Spinal cord (tissue), 10 donors: Measurements from ENCODE around the gene CD2. TPM values are rescaled to one million over a fixed set of nuclear protein-coding genes. Genes with fewer than 3 reads are reported as not detected.
"Not testable (repeated sequence)": the region's sequence is repeated elsewhere in the genome, so short reads cannot be mapped to it uniquely, and the experiment has no call there.

Experiments used
- DNase-seq, 6 donors: peaks; one replicate each; pipeline versions ENCODE4 v3.0.0 to v3.0.0-alpha.2; 2013 to 2015; ENCODE audit warnings: low spot score in 6 of 6, low read depth in 4 of 6
- H3K27ac ChIP-seq: one replicate; pipeline ENCODE4 v1.5.1; 2013; ENCODE audit warnings: low read depth, low read length, control low read depth
- H3K27me3 ChIP-seq: one replicate; pipeline ENCODE4 v1.6.1; 2013; ENCODE audit warnings: low read length; ENCODE audit not compliant: control insufficient read depth, insufficient read depth
- H3K36me3 ChIP-seq: one replicate; pipeline ENCODE4 v1.6.1; 2013; ENCODE audit warnings: low read length; ENCODE audit not compliant: control insufficient read depth, insufficient read depth
- H3K4me1 ChIP-seq: one replicate; pipeline ENCODE4 v1.6.1; 2013; ENCODE audit warnings: low read length; ENCODE audit not compliant: control insufficient read depth, insufficient read depth
- H3K4me3 ChIP-seq: one replicate; pipeline ENCODE4 v1.5.1; 2013; ENCODE audit warnings: low read depth, low read length, control low read depth
- H3K9me3 ChIP-seq: one replicate; pipeline ENCODE4 v1.6.1; 2013; ENCODE audit warnings: low read length; ENCODE audit not compliant: control insufficient read depth, insufficient read depth
- WGBS: methylation state at CpG from one replicate; pipeline ENCODE4 v1.1.5; 2013; ENCODE audit warnings: missing lambda C conversion rate; ENCODE audit not compliant: insufficient coverage; 5-methylcytosine and 5-hydroxymethylcytosine counted together
- polyA plus RNA-seq, 2 donors: library from polyadenylated mRNA; unstranded; fragments of 120-200 nt; gene quantifications; one replicate each; pipeline ENCODE4 v1.2.1, GENCODE V29; 2013; ENCODE audit not compliant: insufficient read length in 2 of 2
- total RNA-seq, 2 donors: library from RNA; depleted of rRNA in 1 of 2; stranded (reverse); fragments of 120-200 nt in 1 of 2; fragments of >200 nt in 1 of 2; gene quantifications; one replicate each; pipeline versions ENCODE4 v1.2.3 to v1.2.4, GENCODE V29; 2013 to 2014
- donor health status: healthy.

CD2 gene
- total and polyA plus RNA-seq, 4 donors: not detected

DNA sequence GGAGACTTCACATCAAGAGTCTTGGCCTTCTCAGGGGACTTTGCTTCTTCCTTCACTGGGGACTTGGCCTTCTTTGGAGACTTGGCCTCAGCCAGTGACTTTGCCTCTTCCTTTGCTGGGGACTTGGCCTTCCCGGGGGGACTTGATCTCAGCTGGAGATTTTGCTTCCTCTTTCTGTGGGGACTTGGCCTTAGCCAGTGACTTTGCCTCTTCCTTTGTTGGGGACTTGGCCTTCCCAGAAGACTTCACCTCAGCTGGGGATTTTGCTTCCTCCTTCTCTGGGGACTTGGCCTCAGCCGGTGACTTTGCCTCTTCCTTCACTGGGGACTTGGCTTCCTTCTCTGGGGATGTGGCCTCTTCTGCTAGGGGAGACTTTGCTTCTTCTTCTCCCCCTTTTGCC is 13.5 kb upstream of the CD2 start:
- Histone ChIP-seq H3K36me3 (no peaks in the 10 kb centered on the region), H3K4me1 (peaks cover 3% of the 10 kb centered on the region)
- 68% methylated on average over 2 of the region's 2 CpGs for WGBS

DNA sequence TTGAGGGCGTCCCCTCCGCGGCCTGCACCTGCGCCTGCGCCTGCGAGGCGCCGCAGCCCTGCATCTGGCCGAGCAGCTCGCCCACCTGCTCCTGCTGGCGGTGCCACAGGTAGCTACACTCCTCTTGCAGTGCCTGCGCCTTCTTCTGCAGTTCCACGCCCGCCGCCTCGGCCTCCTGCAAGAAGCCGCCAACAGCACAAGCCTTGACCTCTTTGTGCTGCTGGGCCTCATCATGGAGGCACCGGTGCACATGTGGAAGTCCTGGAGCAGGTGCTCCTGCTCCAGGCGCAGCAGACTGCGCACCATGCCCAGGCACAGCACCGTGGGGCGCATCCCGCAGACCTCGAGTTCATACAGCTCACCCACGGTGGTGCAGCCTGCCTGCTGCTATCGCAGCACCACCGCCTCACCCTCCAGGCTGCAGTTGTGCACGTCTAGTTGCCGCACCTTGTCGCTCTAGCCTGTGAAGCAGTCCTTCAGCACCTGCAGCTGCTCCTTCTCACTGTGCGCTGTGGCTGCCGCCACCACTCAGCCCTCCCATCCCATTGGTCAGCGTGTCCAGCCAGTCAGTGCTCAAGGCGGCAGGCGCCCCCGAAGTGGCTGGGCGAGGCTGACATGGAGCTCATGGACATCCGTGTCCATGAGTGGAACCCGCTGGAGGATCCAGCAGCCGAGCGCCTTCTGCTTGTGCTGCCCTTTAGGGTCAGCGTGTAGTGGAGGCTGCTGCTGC is 12.2 kb upstream of the CD2 start:
- no peak overlapping the region for H3K27ac ChIP-seq
- no peaks in the 10 kb centered on the region for H3K27me3 ChIP-seq
- H3K36me3 ChIP-seq: no peaks in the 10 kb centered on the region
- H3K9me3 ChIP-seq: peaks cover 10% of the 10 kb centered on the region
- no peak overlapping the region for H3K4me3 ChIP-seq
- peaks cover 3% of the 10 kb centered on the region for H3K4me1 ChIP-seq
- no peak for DNase-seq
- WGBS: 97% methylated on average over 42 of the region's 42 CpGs

More for the DNA sequence above, 13.5 kb upstream of the CD2 start:
- Histone ChIP-seq H3K4me3 (no peak overlapping the region), H3K27me3 (no peaks in the 10 kb centered on the region), H3K9me3 (peaks cover 10% of the 10 kb centered on the region), H3K27ac (no peak overlapping the region)
- no peak for DNase-seq

DNA sequence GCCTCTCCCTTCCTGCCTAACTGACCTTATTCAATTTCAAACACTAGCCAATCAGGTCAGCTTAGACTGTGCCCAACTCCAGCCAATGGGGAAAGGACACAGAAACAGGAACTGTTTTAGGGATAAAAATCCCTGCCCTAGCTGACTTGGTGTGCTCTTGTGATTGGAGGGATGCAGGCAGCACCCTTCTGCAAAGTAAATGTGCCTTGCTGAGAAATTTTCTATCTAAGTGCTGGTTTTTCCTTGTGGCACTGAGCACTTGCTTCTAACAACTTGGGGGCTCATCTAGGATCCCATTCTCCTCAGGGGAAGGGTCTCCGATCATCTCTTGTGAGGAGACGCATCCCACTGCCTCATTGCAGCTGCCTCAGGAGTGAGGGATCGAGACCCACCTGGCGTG is 10.7 kb upstream of the CD2 start:
- no peak overlapping the region for H3K27ac ChIP-seq
- 95% methylated on average over 4 of the region's 4 CpGs for WGBS

DNA sequence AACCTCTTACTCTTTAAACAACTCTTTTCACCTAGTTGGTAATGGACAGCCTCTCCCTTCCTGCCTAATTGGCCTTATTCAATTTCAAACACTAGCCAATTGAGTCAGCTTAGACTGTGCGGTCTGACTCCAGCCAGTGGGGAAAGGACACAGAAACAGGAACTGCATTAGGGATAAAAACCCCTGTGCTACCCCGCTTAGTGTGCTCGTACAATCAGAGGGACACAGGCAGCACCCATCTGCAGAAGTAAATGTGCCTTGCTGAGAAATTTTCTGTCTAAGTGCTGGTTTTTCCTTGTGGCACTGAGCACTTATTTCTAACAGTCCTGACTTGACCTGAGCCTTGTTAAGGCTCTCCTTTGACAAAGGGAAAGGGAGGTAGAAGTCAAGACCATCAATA is 6.0 kb upstream of the CD2 start:
- no peak overlapping the region for H3K27ac ChIP-seq
- no peaks in the 10 kb centered on the region for H3K4me1 ChIP-seq
- no peaks in the 10 kb centered on the region for H3K36me3 ChIP-seq
- no peaks in the 10 kb centered on the region for H3K27me3 ChIP-seq
- peaks cover 9% of the 10 kb centered on the region for H3K9me3 ChIP-seq
- H3K4me3 ChIP-seq: no peak overlapping the region
- WGBS: 83% methylated on average over 3 of the region's 3 CpGs
- no peak for DNase-seq

More for the DNA sequence above, 10.7 kb upstream of the CD2 start:
- no peaks in the 10 kb centered on the region for H3K36me3 ChIP-seq
- no peaks in the 10 kb centered on the region for H3K27me3 ChIP-seq
- H3K4me3 ChIP-seq: no peak overlapping the region
- H3K4me1 ChIP-seq: peaks cover 3% of the 10 kb centered on the region
- no peak for DNase-seq
- H3K9me3 ChIP-seq: peaks cover 10% of the 10 kb centered on the region

DNA sequence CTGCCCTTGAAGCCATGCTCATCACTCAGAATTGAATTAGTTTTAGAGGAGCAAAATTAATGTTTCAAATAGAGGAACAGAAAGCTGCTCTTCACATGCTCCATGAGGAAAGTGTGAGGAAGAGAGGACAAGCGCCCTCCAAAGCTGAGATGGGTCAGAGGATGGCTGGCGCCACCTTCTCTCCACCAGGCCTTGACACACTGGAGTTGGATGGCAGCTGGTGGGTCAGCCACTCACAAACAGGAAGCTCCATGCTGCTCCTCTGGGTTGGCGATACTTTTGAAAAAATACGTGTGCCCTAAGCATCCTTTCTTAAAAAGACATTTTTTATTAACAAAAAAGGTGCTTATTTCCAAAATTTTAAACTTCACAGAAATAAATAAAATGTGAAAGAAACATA is 3.1 kb upstream of the CD2 start:
- WGBS: 96% methylated on average over 2 of the region's 4 CpGs
- H3K36me3 ChIP-seq: no peaks in the 10 kb centered on the region
- H3K27ac ChIP-seq: no peak overlapping the region
- H3K4me1 ChIP-seq: no peaks in the 10 kb centered on the region
- H3K9me3 ChIP-seq: no peaks in the 10 kb centered on the region
- no peaks in the 10 kb centered on the region for H3K27me3 ChIP-seq
- H3K4me3 ChIP-seq: no peak overlapping the region
- DNase-seq: no peak

DNA sequence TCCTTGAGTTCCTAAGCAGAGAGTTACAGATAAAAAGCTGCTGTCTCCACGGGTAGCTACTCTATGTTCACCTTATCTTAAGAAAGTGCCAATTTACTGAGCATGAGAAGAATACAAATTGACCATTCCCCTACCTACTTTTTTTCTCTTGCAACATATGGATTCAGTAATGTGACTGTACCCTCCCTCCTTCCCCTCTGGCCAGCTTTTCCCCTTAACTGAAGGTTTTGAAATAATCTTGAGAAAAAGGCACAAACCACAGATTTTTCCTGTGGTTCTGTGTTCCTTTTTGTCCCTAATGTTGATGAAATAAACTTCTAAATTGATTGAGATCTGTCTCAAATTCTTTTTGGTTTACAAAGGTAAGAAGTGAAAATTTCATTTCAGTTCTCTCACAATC is 2.6 kb upstream of the CD2 start:
- Histone ChIP-seq H3K27ac (no peak overlapping the region), H3K4me1 (no peaks in the 10 kb centered on the region), H3K9me3 (no peaks in the 10 kb centered on the region), H3K36me3 (no peaks in the 10 kb centered on the region), H3K27me3 (no peaks in the 10 kb centered on the region), H3K4me3 (no peak overlapping the region)
- no peak for DNase-seq
- WGBS: 11% methylated on average over 1 of the region's 1 CpG

DNA sequence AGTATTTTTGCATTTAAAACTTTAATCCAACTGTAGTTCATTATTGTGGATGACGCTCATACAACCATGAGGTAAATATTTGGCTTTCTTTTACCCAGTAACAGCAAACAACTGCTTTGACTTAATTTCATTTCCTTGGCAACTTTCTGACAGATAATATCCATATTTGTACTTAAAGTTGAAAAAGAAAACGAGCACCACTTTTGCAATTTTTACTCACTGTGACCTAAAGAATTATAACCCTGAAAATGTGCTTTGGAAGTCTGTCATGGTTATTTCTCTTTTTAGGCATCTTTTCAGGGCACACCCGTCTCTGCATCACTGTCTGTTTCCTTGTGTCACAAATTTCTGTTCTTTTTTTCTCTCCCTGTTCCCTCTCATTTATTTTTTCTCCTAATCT is 918 bp upstream of the CD2 start:
- no peak overlapping the region for H3K27ac ChIP-seq
- no CpG with 5 or more reads among the region's 3 CpGs for WGBS

DNA sequence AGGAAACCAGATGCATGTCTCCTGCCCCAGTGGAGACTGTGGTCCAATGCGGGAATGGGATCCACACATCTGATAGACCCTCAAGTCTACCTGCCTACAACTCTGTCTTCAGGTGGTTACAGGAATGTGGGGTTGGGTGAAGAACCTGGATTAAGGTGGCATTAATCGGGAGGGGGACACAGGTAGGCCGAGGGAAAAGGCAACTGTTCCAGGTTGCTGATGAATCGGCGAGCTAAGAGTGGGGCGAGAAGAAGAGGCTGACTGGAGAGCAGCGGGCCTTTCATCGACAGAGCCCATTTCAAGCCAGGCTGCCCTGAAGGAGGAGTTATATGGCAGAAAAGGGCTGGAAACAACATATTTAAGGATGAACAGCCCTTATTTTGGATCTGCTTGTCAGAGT is 836 bp downstream of the CD2 start:
- Histone ChIP-seq H3K9me3 (no peaks in the 10 kb centered on the region), H3K27me3 (no peaks in the 10 kb centered on the region), H3K27ac (no peak overlapping the region), H3K4me1 (no peaks in the 10 kb centered on the region), H3K4me3 (no peak overlapping the region), H3K36me3 (no peaks in the 10 kb centered on the region)
- DNase-seq: no peak
- WGBS: 99% methylated on average over 7 of the region's 8 CpGs

More for the DNA sequence above, 918 bp upstream of the CD2 start:
- no peaks in the 10 kb centered on the region for H3K36me3 ChIP-seq
- no peak overlapping the region for H3K4me3 ChIP-seq
- no peaks in the 10 kb centered on the region for H3K9me3 ChIP-seq
- no peak for DNase-seq
- H3K27me3 ChIP-seq: no peaks in the 10 kb centered on the region
- no peaks in the 10 kb centered on the region for H3K4me1 ChIP-seq

DNA sequence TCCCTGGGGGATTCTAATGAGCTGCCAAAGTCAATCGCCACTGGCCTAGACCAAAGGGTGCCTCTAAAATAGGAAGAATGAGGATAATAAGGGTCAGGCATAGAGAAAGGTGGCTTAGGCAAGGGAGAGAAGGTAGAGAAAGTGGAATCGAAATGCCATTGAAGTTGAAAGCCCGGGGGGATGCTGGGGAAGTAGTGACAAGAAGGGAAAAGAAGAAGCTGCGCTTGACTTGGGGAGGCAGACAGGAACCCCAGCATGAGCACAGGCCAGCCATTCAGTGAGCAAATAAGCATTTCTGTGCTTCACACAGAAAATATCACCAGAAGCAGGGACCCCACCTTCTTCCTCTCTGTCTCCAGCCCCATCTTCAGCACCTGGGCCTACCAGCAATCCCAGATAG is 1.5 kb downstream of the CD2 start:
- 79% methylated on average over 4 of the region's 4 CpGs for WGBS
- DNase-seq: no peak

DNA sequence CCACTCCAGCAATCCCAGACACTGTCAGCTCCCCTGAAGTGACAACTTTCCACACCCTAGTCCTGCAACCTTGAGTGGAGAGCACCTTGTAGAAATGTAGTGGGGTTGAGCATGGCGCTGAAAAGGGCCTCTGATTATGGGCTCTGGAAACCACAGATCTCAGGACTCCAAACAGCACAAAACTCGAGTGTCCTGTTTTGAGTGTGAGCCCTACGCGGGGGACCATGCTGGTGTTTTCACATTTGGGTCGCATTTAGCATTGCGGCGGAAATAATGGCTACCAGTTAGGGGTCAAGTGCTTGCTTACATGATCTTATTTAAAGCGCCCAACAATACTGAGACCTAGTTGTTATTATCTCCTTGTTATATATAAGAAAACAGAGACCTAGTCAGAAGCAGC is 1.9 kb downstream of the CD2 start:
- H3K4me3 ChIP-seq, H3K36me3 ChIP-seq, DNase-seq, H3K27ac ChIP-seq, H3K27me3 ChIP-seq, H3K4me1 ChIP-seq, H3K9me3 ChIP-seq: not testable (repeated sequence)
- WGBS: 86% methylated on average over 2 of the region's 8 CpGs

More for the DNA sequence above, 1.5 kb downstream of the CD2 start:
- Histone ChIP-seq H3K36me3 (no peaks in the 10 kb centered on the region), H3K27ac (no peak overlapping the region), H3K4me1 (no peaks in the 10 kb centered on the region), H3K27me3 (no peaks in the 10 kb centered on the region), H3K4me3 (no peak overlapping the region), H3K9me3 (no peaks in the 10 kb centered on the region)
